HG02852 (cell line): ENCODE measurements around the gene TPRKB.
"Not testable (repeated sequence)": the region's sequence is repeated elsewhere in the genome, so short reads cannot be mapped to it uniquely, and the experiment has no call there.

Experiments used
- ATAC-seq: cut with Tn5 transposase; IDR thresholded peaks from one replicate; pipeline ENCODE4 v1.9.1; 2021; ENCODE audit warnings: mild to moderate bottlenecking, moderate library complexity; ENCODE audit not compliant: unreplicated experiment

The TPRKB gene

GRCh38 chr2:73740767-73741166 is 3.6 kb upstream of the TPRKB start:
- ATAC-seq = no peak

GRCh38 chr2:73739101-73739500 is 2.0 kb upstream of the TPRKB start:
- ATAC-seq = no peak

DNA sequence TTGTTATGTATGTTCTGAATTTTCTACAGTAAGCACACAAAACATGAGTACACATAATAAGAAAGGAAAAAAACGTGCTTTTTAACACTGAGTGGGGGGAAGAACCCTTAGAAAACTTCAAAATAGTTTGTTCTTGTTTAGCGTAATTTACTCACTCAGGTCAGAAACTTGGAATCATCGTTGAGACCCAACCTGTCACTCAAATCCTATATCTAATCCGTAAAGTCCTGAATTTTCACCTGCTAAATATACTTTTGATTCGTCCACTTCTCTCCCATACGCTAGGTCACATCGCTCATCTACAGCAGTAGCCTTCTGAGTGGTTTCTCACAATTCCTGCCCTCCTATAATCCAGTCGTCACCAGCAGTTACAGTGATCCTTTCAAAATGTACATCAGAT is 767 bp downstream of the TPRKB start:
- no peak for ATAC-seq

- ATAC-seq = no peak
Measured at GRCh38 chr2:73730810-73731209, 6.3 kb downstream of the TPRKB start.

GRCh38 chr2:73728711-73729110 is 8.4 kb downstream of the TPRKB start:
- no peak for ATAC-seq

DNA sequence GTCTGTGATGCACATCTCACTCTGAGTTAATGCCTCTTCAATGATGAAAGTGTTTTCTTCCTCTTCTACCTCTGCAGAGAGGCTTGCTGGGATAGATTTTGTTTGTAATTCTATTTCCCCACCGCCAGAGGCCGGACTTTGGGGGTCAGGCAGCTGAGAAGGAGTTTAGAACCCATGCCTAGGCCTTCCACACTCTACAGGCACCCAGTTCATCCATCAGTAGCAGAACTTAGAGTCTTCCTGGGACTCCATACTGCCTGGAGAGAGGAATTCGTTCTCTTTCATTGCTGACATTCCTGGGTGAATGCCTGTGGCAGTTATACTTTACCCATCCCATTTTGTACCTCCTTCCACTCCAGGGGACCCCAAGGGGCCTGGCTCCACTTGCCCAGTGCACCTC is 9.1 kb downstream of the TPRKB start:
- ATAC-seq = no peak

GRCh38 chr2:73726657-73727056 is 10.5 kb downstream of the TPRKB start:
- not testable (repeated sequence) for ATAC-seq

GRCh38 chr2:73718851-73719621 is 18.1 kb downstream of the TPRKB start:
- no peak for ATAC-seq

GRCh38 chr2:73718421-73718820 is 18.7 kb downstream of the TPRKB start:
- no peak for ATAC-seq

DNA sequence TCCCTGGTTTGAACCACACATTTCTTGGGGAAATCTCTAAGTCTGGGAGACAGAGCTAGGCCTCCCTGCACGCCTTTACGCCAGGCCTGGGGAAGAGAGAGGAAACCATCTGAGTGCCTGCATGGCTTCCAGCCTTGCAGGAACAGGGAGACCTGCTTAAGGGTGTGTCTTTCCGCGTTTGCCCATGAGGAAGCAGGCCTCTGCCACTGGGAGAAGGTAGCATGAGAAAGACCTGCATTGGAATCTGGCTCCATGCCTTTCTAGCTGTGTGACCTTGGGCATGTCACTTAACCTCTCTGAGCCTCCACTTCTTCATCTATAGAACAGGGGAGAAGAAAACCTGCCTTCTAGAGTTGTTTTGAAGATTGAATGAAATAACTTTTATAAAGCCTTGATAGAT is 19.4 kb downstream of the TPRKB start:
- not testable (repeated sequence) for ATAC-seq

DNA sequence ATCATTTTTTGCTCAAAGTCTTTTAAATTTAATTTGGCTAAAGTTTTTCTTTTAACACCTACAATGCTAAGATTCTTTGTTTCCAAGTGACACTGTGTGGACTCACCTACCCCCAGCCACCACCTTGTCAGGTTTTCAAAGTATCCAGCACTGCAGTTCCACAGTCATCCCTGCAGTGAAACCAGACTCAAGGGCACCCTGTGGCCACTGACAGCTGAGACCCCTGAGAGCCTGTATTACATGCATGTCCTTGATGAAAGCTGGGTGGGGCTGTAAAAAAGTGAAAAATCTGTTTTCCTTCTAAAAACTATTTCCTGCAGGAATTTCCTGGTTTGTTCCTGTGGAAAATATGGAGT is 19.9 kb downstream of the TPRKB start:
- ATAC-seq = no peak

DNA sequence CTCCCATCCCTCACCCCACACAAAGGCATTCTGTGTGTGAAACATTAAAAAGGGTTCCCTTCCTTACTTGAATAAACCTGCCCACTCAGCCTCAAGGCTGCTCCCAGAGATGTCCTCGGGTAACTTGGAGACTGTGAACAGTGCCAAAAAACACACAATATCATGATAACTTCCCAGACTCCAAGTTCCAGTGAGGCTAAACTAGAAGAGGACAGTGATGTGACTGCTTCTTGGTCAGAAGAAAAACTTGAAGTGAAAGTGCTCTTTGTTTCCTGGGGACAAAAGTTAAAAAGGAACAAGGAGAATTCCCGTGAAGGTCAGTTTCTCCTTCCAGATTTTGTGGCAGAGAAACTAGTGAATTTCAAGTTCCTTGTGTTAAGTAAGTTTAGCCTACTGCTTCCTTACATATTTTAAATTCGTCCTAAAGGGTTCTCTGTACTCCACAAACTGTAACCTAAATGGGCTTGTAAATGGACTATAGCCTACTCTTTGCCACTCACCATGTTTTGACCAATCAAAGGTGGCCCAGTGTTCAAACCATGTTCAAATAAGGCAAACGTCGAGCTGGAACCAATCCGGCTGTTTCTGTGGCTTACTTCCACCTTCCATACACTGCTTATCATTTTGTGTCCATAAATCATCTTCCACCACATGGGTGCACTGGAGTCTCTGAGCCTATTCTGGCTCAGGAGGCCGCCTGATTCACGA is 20.4 kb downstream of the TPRKB start:
- no peak for ATAC-seq

- no peak for ATAC-seq
Measured at GRCh38 chr2:73714091-73714490, 23.1 kb downstream of the TPRKB start.

DNA sequence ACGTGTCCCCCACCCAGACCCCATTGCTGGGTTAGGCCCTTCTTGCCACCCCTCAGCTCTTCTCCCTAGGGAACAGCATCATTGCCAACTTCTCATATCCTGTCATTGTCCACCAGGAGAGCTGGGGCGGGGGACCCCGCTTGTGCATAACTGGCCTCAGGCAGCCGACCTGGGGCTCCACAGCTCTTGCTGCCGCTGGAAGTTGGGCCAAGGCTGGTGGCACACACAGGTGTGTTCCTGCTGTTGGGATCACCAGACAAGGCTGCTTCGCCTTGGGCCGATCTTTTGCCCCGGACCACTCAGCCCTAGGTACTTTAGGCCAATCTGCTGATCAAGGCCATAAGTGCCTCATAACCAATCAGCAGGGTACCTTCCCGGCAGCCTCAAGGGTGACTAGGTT is 28.6 kb downstream of the TPRKB start:
- no peak for ATAC-seq

DNA sequence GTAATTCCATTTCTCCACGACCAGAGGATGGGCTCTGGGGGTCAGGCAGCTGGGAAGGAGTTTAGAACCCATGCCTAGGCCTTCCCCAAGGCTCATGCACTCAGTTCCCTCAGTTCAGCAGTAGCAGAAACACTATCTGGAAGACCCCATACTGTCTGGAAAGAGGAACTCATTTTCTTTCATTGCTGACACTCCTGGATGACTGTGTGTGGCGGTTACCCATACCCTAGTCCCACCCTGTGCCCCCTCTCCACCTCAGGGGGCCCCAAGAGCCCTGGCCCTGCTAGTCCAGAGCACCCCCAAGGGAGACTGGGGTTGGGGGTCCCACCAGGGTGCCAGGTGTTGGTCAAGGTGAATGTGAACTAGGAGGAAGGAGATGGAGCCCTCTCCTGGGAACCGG is 29.5 kb downstream of the TPRKB start:
- no peak for ATAC-seq

DNA sequence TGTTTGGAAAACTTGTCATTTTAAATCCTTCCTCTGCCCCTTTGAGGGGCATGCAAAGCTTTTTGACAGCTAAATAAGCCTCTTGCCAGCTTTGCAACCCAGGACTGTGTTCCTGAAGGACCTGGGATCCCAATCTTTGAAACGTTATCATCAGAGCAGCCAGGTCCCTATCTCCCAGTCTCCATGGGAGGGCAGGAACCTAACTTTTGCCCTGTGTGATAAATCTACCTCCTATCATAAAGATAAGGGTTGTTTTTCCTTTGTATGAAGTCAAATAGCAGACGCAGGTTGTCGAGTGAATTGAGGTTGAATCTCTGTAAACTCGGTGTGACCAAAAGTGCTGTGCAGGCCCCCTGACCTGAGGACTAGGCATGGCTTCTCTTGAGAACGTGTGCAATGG is 30.1 kb downstream of the TPRKB start:
- no peak for ATAC-seq

GRCh38 chr2:73705091-73705490 is 32.1 kb downstream of the TPRKB start:
- no peak for ATAC-seq

- no peak for ATAC-seq
Measured at GRCh38 chr2:73704285-73704684, 32.9 kb downstream of the TPRKB start.

- no peak for ATAC-seq
Measured at GRCh38 chr2:73703675-73704074, 33.5 kb downstream of the TPRKB start.

DNA sequence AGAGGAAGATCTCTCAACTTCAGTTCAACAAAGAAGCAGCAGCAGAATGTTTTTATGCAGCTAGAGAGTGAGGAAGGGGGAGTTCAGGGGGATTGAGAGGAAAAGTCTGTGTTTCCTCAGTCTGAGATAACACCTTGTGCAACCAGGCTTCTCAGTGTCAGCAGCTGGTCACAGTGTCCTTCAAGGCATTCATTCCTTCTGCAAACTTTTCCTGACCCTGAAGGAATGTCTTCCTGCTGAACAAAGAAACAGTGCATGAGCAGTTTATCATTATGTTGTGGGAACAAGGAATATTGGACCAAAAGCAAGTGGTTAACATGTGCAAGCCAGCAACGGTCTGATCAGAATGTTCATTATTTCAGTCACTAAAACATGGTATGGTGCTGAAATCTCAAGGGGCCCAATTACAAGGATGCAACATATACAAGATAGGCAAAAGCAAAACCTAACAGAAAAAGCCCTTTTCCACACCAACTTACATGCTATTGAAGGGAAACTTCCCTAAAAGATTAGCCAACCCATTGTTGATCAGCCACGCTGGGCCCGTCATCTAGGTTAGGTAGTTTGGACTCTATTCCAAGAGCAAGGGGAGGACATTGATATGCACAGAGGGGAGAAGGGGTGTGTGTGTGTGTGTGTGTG is 34.2 kb downstream of the TPRKB start:
- ATAC-seq = not testable (repeated sequence)

GRCh38 chr2:73701968-73702665 is 35.0 kb downstream of the TPRKB start:
- no peak for ATAC-seq

- ATAC-seq = not testable (repeated sequence)
Measured at GRCh38 chr2:73701448-73701765, 35.7 kb downstream of the TPRKB start.
